NCI-H226 (cell line): Measurements from ENCODE around the gene TRAF2.

ENCODE experiments used
- DNase-seq: peaks from one replicate; pipeline ENCODE4 v3.0.0-alpha.2; 2015

Gene TRAF2

GRCh38 chr9:136951541-136952320, 65.4 kb downstream of the TRAF2 start, which contains the start of gene LCN12:
Gene LCN12, plus strand, starts transcription at chr9:136952273. Its CDS starts 55 bp downstream, at chr9:136952328.
- DNase-seq, result no peak

- no peak for DNase-seq
These were observed 66.1 kb downstream of the TRAF2 start for GRCh38 chr9:136952321-136952850.

- DNase-seq, result no peak
These were observed 66.8 kb downstream of the TRAF2 start for GRCh38 chr9:136952876-136953770.

GRCh38 chr9:136953771-136954269, 67.5 kb downstream of the TRAF2 start:
- DNase-seq, result no peak

- no peak for DNase-seq
These were observed 68.2 kb downstream of the TRAF2 start for GRCh38 chr9:136954270-136955083.

GRCh38 chr9:136955202-136955942, 69.1 kb downstream of the TRAF2 start:
- no peak for DNase-seq

GRCh38 chr9:136955943-136956335, 69.6 kb downstream of the TRAF2 start:
- no peak for DNase-seq

GRCh38 chr9:136956604-136957003, 70.3 kb downstream of the TRAF2 start:
- DNase-seq, result no peak

- no peak for DNase-seq
These were observed 71.1 kb downstream of the TRAF2 start for GRCh38 chr9:136957461-136957860.

- DNase-seq, result no peak
These were observed 71.6 kb downstream of the TRAF2 start for GRCh38 chr9:136957901-136958300.

GRCh38 chr9:136958473-136958872, 72.2 kb downstream of the TRAF2 start:
- DNase-seq, result no peak

- no peak for DNase-seq
These were observed 72.9 kb downstream of the TRAF2 start for GRCh38 chr9:136958898-136959850.

GRCh38 chr9:136960212-136960937, 74.1 kb downstream of the TRAF2 start:
- DNase-seq, result no peak

- DNase-seq, result no peak
These were observed 74.6 kb downstream of the TRAF2 start for GRCh38 chr9:136960938-136961275.

GRCh38 chr9:136961279-136962065, 75.2 kb downstream of the TRAF2 start:
- no peak for DNase-seq

GRCh38 chr9:136962163-136962562, 75.8 kb downstream of the TRAF2 start:
- no peak for DNase-seq

GRCh38 chr9:136962701-136963248, 76.5 kb downstream of the TRAF2 start:
- DNase-seq, result no peak

GRCh38 chr9:136963341-136963740, 77.0 kb downstream of the TRAF2 start:
- DNase-seq, result no peak

- no peak for DNase-seq
These were observed 77.4 kb downstream of the TRAF2 start for GRCh38 chr9:136963751-136964150.
